K562 (cell line): Measurements from ENCODE around the gene MARCKS. TPM values are rescaled to one million over a fixed set of nuclear protein-coding genes. Genes with fewer than 3 reads are reported as not detected.

Experiments used
- ATAC-seq: fragments of 200-7000 bp; cut with Tn5 transposase; 3 replicates; pipeline ENCODE4 v1.9.1; 2020; ENCODE audit warnings: moderate library complexity
- BruUV-seq: library from RNA; stranded (reverse); fragments of 400-500 nt; replicated peaks from 2 replicates; lab custom pipeline; 2021; lab: Mats Ljungman, UMichigan
- CTCF ChIA-PET: fragments of 300-600 bp; formaldehyde crosslinking; extraction: SDS; loops from one replicate; lab custom pipeline; 2021; ENCODE audit warnings: low intra/inter-chr PET ratio; lab: Yijun Ruan, JAX
- POLR2A ChIA-PET: fragments of 300-600, 350-650 bp; sonication (Branson Sonifier 250); formaldehyde crosslinking; extraction: SDS; loops from one replicate; lab custom pipeline; 2021; ENCODE audit warnings: antibody characterized with exemption, inconsistent platforms; lab: Yijun Ruan, JAX
- DNase-seq, 4 experiments: peaks; one replicate each; pipeline versions ENCODE4 v3.0.0 to v3.0.0-alpha.2; 2011 to 2018; ENCODE audit warnings: low spot score in 3 of 4, mixed read lengths in 3 of 4; ENCODE audit errors: extremely low read depth in 1 of 4
- FAIRE-seq: peaks from 2 replicates; lab custom pipeline; 2011; peaks lifted over from hg19 to GRCh38; lab: Jason Lieb, UNC
- H2AFZ ChIP-seq: 2 replicates; pipeline ENCODE4 v1.6.0; 2011; ENCODE audit warnings: low read depth, low read length, control low read depth, inconsistent platforms
- H3K27ac ChIP-seq: fragments of 200-600 bp; 3 replicates; pipeline ENCODE4 v1.8.0; 2011; ENCODE audit warnings: low read depth, mild to moderate bottlenecking, control low read depth, inconsistent platforms, low read length, moderate library complexity, mixed read lengths; ENCODE audit errors: extremely low read depth
- H3K27me3 ChIP-seq, 2 experiments: fragments of 300-600 bp in 1 of 2; 2 replicates in 1 of 2; 3 replicates in 1 of 2; pipeline versions ENCODE4 v1.6.0 to v1.8.0; 2011; ENCODE audit warnings: inconsistent platforms in 2 of 2, low read length in 2 of 2, mild to moderate bottlenecking in 1 of 2, mixed read lengths in 1 of 2, moderate library complexity in 1 of 2; ENCODE audit not compliant: control insufficient read depth in 2 of 2, insufficient read depth in 2 of 2
- H3K36me3 ChIP-seq: fragments of 300-600 bp; 3 replicates; pipeline ENCODE4 v1.8.0; 2011; ENCODE audit warnings: mild to moderate bottlenecking, low read length, inconsistent platforms; ENCODE audit not compliant: control insufficient read depth, insufficient read depth
- H3K4me1 ChIP-seq, 2 experiments: fragments of 200-600 bp in 1 of 2; replicated peaks in 1 of 2; 2 replicates in 1 of 2; 3 replicates in 1 of 2; pipeline versions ENCODE4 v1.5.1 to v1.8.0; 2011; ENCODE audit warnings: inconsistent platforms in 2 of 2, low read length in 2 of 2, mild to moderate bottlenecking in 1 of 2, mixed read lengths in 1 of 2, moderate library complexity in 1 of 2; ENCODE audit not compliant: control insufficient read depth in 2 of 2, insufficient read depth in 2 of 2
- H3K4me2 ChIP-seq: 2 replicates; pipeline ENCODE4 v1.6.1; 2011; ENCODE audit warnings: low read length, control low read depth, inconsistent platforms, mixed read lengths; ENCODE audit not compliant: insufficient read depth
- H3K4me3 ChIP-seq: fragments of 200-600 bp; sonication (generic), shearing (Covaris generic); 2 replicates; pipeline ENCODE4 v1.5.1; 2016; ENCODE audit warnings: control low read depth, inconsistent platforms
- H3K79me2 ChIP-seq: fragments of 200-600 bp; 3 replicates; pipeline ENCODE4 v1.8.0; 2011; ENCODE audit warnings: low read length, inconsistent platforms; ENCODE audit not compliant: control insufficient read depth, insufficient read depth
- H3K9ac ChIP-seq, 2 experiments: 2 replicates each; pipeline versions ENCODE4 v1.6.0 to v1.6.1; 2011; ENCODE audit warnings: low read depth in 2 of 2, low read length in 2 of 2, control low read depth in 1 of 2, inconsistent platforms in 1 of 2, mild to moderate bottlenecking in 1 of 2, mixed read lengths in 1 of 2; ENCODE audit not compliant: insufficient read depth in 1 of 2
- H3K9me1 ChIP-seq: one replicate; pipeline ENCODE4 v1.6.0; 2011; ENCODE audit warnings: inconsistent platforms, mild to moderate bottlenecking, low read length, moderate library complexity; ENCODE audit not compliant: control insufficient read depth, insufficient read depth
- H3K9me3 ChIP-seq: replicated peaks from 2 replicates; pipeline ENCODE4 v1.5.1; 2011; ENCODE audit warnings: low read depth, low read length, inconsistent platforms; ENCODE audit not compliant: control insufficient read depth, insufficient read depth
- H4K20me1 ChIP-seq: replicated peaks from 2 replicates; pipeline ENCODE4 v1.6.1; 2011; ENCODE audit warnings: low read length, inconsistent platforms, mixed read lengths; ENCODE audit not compliant: control insufficient read depth, insufficient read depth
- LCOR ChIP-seq: sonication (generic); formaldehyde crosslinking; IDR thresholded peaks from 2 replicates; pipeline ENCODE4 v1.8.0; 2022; ENCODE audit warnings: mild to moderate bottlenecking, missing genetic modification reagents
- MTA2 ChIP-seq: fragments of 450-650 bp; IDR thresholded peaks from 2 replicates; pipeline ENCODE4 v1.6.1; 2016; ENCODE audit warnings: low read depth
- NBN ChIP-seq: fragments of 450-650 bp; IDR thresholded peaks from 2 replicates; pipeline ENCODE4 v1.6.1; 2016; ENCODE audit warnings: low read depth, mild to moderate bottlenecking
- PHF20 ChIP-seq: fragments of 450-650 bp; IDR thresholded peaks from 2 replicates; pipeline ENCODE4 v1.6.1; 2018; ENCODE audit not compliant: partially characterized antibody
- RREB1 ChIP-seq: fragments of 250-450 bp; sonication (Bioruptor Pico); IDR thresholded peaks from 2 replicates; pipeline ENCODE4 v1.4.0; 2020
- SMAD1 ChIP-seq: fragments of 150-350 bp; IDR thresholded peaks from 2 replicates; pipeline ENCODE4 v1.6.1; 2014; ENCODE audit warnings: low read length, low read depth; ENCODE audit not compliant: partially characterized antibody
- ZNF778 ChIP-seq: fragments of 450-650 bp; formaldehyde crosslinking; IDR thresholded peaks from 2 replicates; pipeline ENCODE4 v1.4.0; 2020; ENCODE audit warnings: mild to moderate bottlenecking, moderate library complexity
- WGBS: fragments of 100-300 bp; shearing (Covaris generic); methylation state at CpG from one replicate; pipeline ENCODE4 v1.1.6; 2016; ENCODE audit warnings: low coverage, mixed read lengths; ENCODE audit not compliant: insufficient coverage; ENCODE audit errors: missing lambda C conversion rate; 5-methylcytosine and 5-hydroxymethylcytosine counted together
- in situ Hi-C: fragments of 300-500 bp; cut with MboI; formaldehyde crosslinking; loops from 4 replicates; pipeline ENCODE4 v1.15.0; 2018; ENCODE audit warnings: inconsistent platforms, mixed read lengths
- intact Hi-C: fragments of 100-400 bp; cut with micrococcal nuclease; formaldehyde crosslinking; loops from 2 replicates; pipeline ENCODE4 v1.14.2; 2022
- polyA plus RNA-seq, 8 experiments: library from polyadenylated mRNA; depleted of rRNA in 4 of 8; stranded (reverse) in 5 of 8; unstranded in 3 of 8; fragments of >200 nt; fragmentation: Nextera tagmentation in 2 of 8; fragmentation: Illumina TruSeq in 1 of 8; extraction: Ambion mirVana in 2 of 8; extraction: Trizol in 1 of 8; gene quantifications; 2 replicates each; pipeline versions ENCODE4 v1.2.1 to v1.2.3, GENCODE V29; 2011 to 2014; ENCODE audit warnings: inconsistent platforms in 1 of 8, missing spikeins in 1 of 8
- total RNA-seq, 7 experiments: library from RNA; depleted of rRNA in 6 of 7; stranded (reverse); fragments of >200 nt in 6 of 7; fragmentation: Illumina TruSeq in 2 of 7; extraction: Trizol in 2 of 7; gene quantifications; 2 replicates each; pipeline versions ENCODE4 v1.2.1 to v1.2.3, GENCODE V29; 2011 to 2021; ENCODE audit warnings: low replicate concordance in 1 of 7
- TF ChIP-seq, protein P1 (sequence below): sonication (generic); formaldehyde crosslinking; IDR thresholded peaks from 2 replicates; pipeline ENCODE4 v1.8.0; 2022; ENCODE audit warnings: mild to moderate bottlenecking, missing genetic modification reagents

MARCKS gene
- total and polyA plus RNA-seq, 9 of the 15 experiments (the other 6 are each of a cell fraction or from before 2014, with no cell fraction given) = 0.15 to 2.7 (median 1.0) TPM

DNA sequence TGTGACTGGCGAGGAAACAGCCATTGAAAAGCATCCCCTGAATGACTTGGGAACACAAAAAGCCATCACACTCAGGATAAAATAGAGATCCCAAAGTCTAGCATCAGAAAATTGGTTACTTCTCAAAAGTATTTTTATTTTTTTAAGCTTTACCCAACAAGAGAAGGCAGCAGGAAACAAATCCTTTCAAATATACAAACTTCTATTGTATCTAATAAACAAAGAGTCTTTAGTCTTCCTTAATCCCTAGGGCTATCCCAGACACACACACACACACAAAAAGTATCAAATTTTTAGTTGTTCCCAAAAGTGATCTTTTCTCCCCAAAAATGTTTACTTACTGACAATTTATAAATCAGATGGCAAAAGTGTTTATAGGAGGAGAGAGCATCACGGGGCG lies 33.2 kb upstream of the MARCKS start:
- DNase-seq = no peak
- no peak overlapping the region for H3K4me2 ChIP-seq
- no peak for TF ChIP-seq RREB1 (CRISPR knock-in tag)
- no peak for TF ChIP-seq LCOR
- no peak for TF ChIP-seq SMAD1
- no peak for TF ChIP-seq MTA2
- TF ChIP-seq ZNF778 (CRISPR knock-in tag) = no peak
- no peak for TF ChIP-seq PHF20
- TF ChIP-seq, protein P1, sequence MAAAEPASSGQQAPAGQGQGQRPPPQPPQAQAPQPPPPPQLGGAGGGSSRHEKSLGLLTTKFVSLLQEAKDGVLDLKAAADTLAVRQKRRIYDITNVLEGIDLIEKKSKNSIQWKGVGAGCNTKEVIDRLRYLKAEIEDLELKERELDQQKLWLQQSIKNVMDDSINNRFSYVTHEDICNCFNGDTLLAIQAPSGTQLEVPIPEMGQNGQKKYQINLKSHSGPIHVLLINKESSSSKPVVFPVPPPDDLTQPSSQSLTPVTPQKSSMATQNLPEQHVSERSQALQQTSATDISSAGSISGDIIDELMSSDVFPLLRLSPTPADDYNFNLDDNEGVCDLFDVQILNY (CRISPR knock-in tag) = no peak
- no peak for TF ChIP-seq NBN
- no peaks in the 10 kb centered on the region for H3K9me3 ChIP-seq
- H3K4me3 ChIP-seq = no peak overlapping the region
- H3K4me1 ChIP-seq = no peaks in the 10 kb centered on the region
- CTCF ChIA-PET = no interaction called here
- no peak for ATAC-seq
- H3K27me3 ChIP-seq = no peaks in the 10 kb centered on the region; a peak in 1 of 5 replicates
- H3K79me2 ChIP-seq = no peaks in the 10 kb centered on the region
- no peaks in the 10 kb centered on the region for H4K20me1 ChIP-seq
- no peak overlapping the region for H3K27ac ChIP-seq
- H2AFZ ChIP-seq = no peak overlapping the region
- no peak overlapping the region for H3K9ac ChIP-seq
- no peaks in the 10 kb centered on the region for H3K9me1 ChIP-seq
- FAIRE-seq = no peak
- intact Hi-C loops = no loop called here
- 0% methylated on average over 3 of the region's 3 CpGs for WGBS
- in situ Hi-C loops = no loop called here
- no TSS peak for BruUV-seq
- POLR2A ChIA-PET = no interaction called here
- no peaks in the 10 kb centered on the region for H3K36me3 ChIP-seq
